ENCODE measurements around the gene FAM117A.
"Not testable (repeated sequence)": the region's sequence is repeated elsewhere in the genome, so short reads cannot be mapped to it uniquely, and the experiment has no call there.

The FAM117A gene

GRCh38 chr17:49762151-49762941 lies 1.6 kb downstream of the FAM117A start:
- no peak for DNase-seq

GRCh38 chr17:49760932-49761558 lies 2.9 kb downstream of the FAM117A start:
- no peak for DNase-seq

- DNase-seq = no peak
These were observed 3.6 kb downstream of the FAM117A start for GRCh38 chr17:49760296-49760695.

- no peak for DNase-seq
These were observed 4.7 kb downstream of the FAM117A start for GRCh38 chr17:49759203-49759602.

GRCh38 chr17:49758464-49759010 lies 5.4 kb downstream of the FAM117A start:
- DNase-seq = not testable (repeated sequence)

GRCh38 chr17:49757151-49757777 lies 6.7 kb downstream of the FAM117A start:
- DNase-seq = no peak

GRCh38 chr17:49756323-49757150 lies 7.4 kb downstream of the FAM117A start:
- no peak for DNase-seq

GRCh38 chr17:49755663-49756283 lies 8.2 kb downstream of the FAM117A start:
- DNase-seq = no peak

GRCh38 chr17:49753959-49754391 lies 10.0 kb downstream of the FAM117A start:
- DNase-seq = no peak

GRCh38 chr17:49752508-49752907 lies 11.4 kb downstream of the FAM117A start:
- DNase-seq = no peak

- DNase-seq = no peak
These were observed 14.2 kb downstream of the FAM117A start for GRCh38 chr17:49749730-49750129.

GRCh38 chr17:49748791-49749190 lies 15.1 kb downstream of the FAM117A start:
- DNase-seq = peak; percentile 53 to 62

GRCh38 chr17:49748223-49748622 lies 15.7 kb downstream of the FAM117A start:
- no peak for DNase-seq

- no peak for DNase-seq
These were observed 16.3 kb downstream of the FAM117A start for GRCh38 chr17:49747632-49748031.

GRCh38 chr17:49746791-49747490 lies 17.0 kb downstream of the FAM117A start:
- no peak for DNase-seq

- no peak for DNase-seq
These were observed 18.5 kb downstream of the FAM117A start for GRCh38 chr17:49745175-49746139.

- DNase-seq = no peak
These were observed 21.7 kb downstream of the FAM117A start for GRCh38 chr17:49742166-49742638.

- DNase-seq = no peak
These were observed 22.2 kb downstream of the FAM117A start for GRCh38 chr17:49741692-49742076.

GRCh38 chr17:49741009-49741691 lies 22.8 kb downstream of the FAM117A start:
- DNase-seq = no peak
